ENCODE results near the gene SLN.

- TF ChIP-seq, protein P1, sequence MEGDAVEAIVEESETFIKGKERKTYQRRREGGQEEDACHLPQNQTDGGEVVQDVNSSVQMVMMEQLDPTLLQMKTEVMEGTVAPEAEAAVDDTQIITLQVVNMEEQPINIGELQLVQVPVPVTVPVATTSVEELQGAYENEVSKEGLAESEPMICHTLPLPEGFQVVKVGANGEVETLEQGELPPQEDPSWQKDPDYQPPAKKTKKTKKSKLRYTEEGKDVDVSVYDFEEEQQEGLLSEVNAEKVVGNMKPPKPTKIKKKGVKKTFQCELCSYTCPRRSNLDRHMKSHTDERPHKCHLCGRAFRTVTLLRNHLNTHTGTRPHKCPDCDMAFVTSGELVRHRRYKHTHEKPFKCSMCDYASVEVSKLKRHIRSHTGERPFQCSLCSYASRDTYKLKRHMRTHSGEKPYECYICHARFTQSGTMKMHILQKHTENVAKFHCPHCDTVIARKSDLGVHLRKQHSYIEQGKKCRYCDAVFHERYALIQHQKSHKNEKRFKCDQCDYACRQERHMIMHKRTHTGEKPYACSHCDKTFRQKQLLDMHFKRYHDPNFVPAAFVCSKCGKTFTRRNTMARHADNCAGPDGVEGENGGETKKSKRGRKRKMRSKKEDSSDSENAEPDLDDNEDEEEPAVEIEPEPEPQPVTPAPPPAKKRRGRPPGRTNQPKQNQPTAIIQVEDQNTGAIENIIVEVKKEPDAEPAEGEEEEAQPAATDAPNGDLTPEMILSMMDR (IDR thresholded peaks at IDR 0.05; ENCODE audit: poor library complexity) = no peak
- no peak for TF ChIP-seq EZH2 (IDR thresholded peaks at IDR 0.05; ENCODE audit: borderline replicate concordance)
Measured at GRCh38 chr11:107707215-107707671, 4.6 kb downstream of the SLN start.

Data from hepatocyte (in vitro differentiated cells).